A549 (cell line): Measurements from ENCODE around the gene SLC25A26.

Experiments used
- BCL3 ChIP-seq: fragments of >200 bp; sonication (Bioruptor Twin); formaldehyde crosslinking; IDR thresholded peaks from 3 replicates; pipeline ENCODE4 v1.6.1; 2016
- CTCF ChIP-seq: fragments of >200 bp; sonication (Bioruptor Twin); formaldehyde crosslinking; IDR thresholded peaks from 3 replicates; pipeline ENCODE4 v1.5.1; 2016
- ELK1 ChIP-seq: fragments of 150-350 bp; IDR thresholded peaks from 2 replicates; pipeline ENCODE4 v1.6.1; 2014; ENCODE audit warnings: low read depth, mild to moderate bottlenecking, low read length
- EP300 ChIP-seq, 2 experiments: fragments of >200 bp; sonication (Bioruptor Twin); formaldehyde crosslinking; IDR thresholded peaks; 2 replicates in 1 of 2; 3 replicates in 1 of 2; pipeline ENCODE4 v1.6.1; 2016 to 2017
- GATA3 ChIP-seq: IDR thresholded peaks from 2 replicates; pipeline ENCODE4 v1.6.1; 2012; ENCODE audit warnings: borderline replicate concordance
- PBX3 ChIP-seq: IDR thresholded peaks from 2 replicates; pipeline ENCODE4 v1.6.1; 2012
- POLR2A ChIP-seq: IDR thresholded peaks from 2 replicates; pipeline ENCODE4 v1.6.1; 2012; ENCODE audit warnings: mild to moderate bottlenecking, low read length
- REST ChIP-seq: fragments of 200-600 bp; sonication (generic); IDR thresholded peaks from 2 replicates; pipeline ENCODE4 v1.6.1; 2016; ENCODE audit warnings: antibody characterized with exemption, mild to moderate bottlenecking, moderate library complexity
- SREBF2 ChIP-seq: fragments of 450-650 bp; IDR thresholded peaks from 2 replicates; pipeline ENCODE4 v1.6.1; 2014; ENCODE audit warnings: mild to moderate bottlenecking, moderate library complexity
- ZC3H11A ChIP-seq: fragments of 450-650 bp; IDR thresholded peaks from 2 replicates; pipeline ENCODE4 v1.6.1; 2014; ENCODE audit warnings: antibody characterized with exemption, mild to moderate bottlenecking
- ZFP36 ChIP-seq: fragments of 450-650 bp; IDR thresholded peaks from 2 replicates; pipeline ENCODE4 v1.6.1; 2014; ENCODE audit warnings: borderline replicate concordance; ENCODE audit not compliant: partially characterized antibody

GRCh38 chr3:66181764-66182163 lies 39.0 kb upstream of the SLC25A26 start:
- no peak for TF ChIP-seq ZFP36
- no peak for TF ChIP-seq CTCF
- TF ChIP-seq ZC3H11A: no peak
- no peak for TF ChIP-seq BCL3
- no peak for TF ChIP-seq REST
- no peak for TF ChIP-seq PBX3
- TF ChIP-seq SREBF2: no peak
- TF ChIP-seq ELK1: no peak
- no peak for TF ChIP-seq POLR2A
- no peak for TF ChIP-seq EP300 (IDR thresholded peaks at IDR 0.05)
- no peak for TF ChIP-seq GATA3
